ENCODE results near the gene GSTK1. TPM values are rescaled to one million over a fixed set of nuclear protein-coding genes. Genes with fewer than 3 reads are reported as not detected.
"Not testable (repeated sequence)": the region's sequence is repeated elsewhere in the genome, so short reads cannot be mapped to it uniquely, and the experiment has no call there.

The GSTK1 gene
- total RNA-seq, 8 experiments from 2014 or later, result 18.0 to 189 (median 46.9) TPM

DNA sequence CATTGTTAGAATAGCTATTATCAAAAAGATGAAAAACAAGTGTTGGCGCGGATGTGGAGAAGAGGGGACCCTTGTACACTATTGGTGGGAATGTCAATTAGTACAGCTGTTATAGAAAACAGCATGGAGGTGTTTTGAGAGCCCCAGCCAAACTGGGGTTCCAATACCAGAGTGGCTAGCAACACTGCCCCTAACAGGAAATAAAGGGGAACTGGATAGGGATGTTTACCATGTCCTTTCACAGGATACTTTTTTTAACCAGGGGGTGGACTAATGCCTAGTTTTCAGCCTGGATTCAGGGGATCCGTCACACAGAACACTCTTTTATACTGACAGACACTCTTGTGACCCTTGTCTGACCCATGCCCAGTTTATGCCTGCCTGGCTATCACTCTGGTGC is 6.9 kb upstream of the GSTK1 start:
- WGBS, 10 experiments, result 50 to 100% (median 89%) methylated on average over 1 to 3 of the region's 3 CpGs; no CpG with 5 or more reads in 4 of the 10 experiments
- H3K27ac ChIP-seq, result no peak overlapping the region
- no peak overlapping the region for H3K4me3 ChIP-seq
- in situ Hi-C loops (cut with MboI; ENCODE audit: low pct_unique_long_range_greater_than_20kb in 2 of 9, low sequenced_read_pairs in 9 of 9, unreplicated experiment in 9 of 9), result no loop called here
- no peaks in the 10 kb centered on the region for H3K4me1 ChIP-seq (replicated peaks in 1 of 2)
- no peak for ATAC-seq (replicated peaks in 6 of 8)

GRCh38 chr7:143256932-143257331 is 6.3 kb upstream of the GSTK1 start:
- H3K4me3 ChIP-seq, result no peak overlapping the region
- H3K27ac ChIP-seq, result no peak overlapping the region
- no peaks in the 10 kb centered on the region for H3K4me1 ChIP-seq (replicated peaks in 1 of 2)
- no peak for ATAC-seq (replicated peaks in 6 of 8)
- WGBS, 10 experiments, result 50 to 100% (median 86%) methylated on average over 1 to 4 of the region's 4 CpGs
- in situ Hi-C loops (cut with MboI; ENCODE audit: low pct_unique_long_range_greater_than_20kb in 2 of 9, low sequenced_read_pairs in 9 of 9, unreplicated experiment in 9 of 9), result no loop called here

DNA sequence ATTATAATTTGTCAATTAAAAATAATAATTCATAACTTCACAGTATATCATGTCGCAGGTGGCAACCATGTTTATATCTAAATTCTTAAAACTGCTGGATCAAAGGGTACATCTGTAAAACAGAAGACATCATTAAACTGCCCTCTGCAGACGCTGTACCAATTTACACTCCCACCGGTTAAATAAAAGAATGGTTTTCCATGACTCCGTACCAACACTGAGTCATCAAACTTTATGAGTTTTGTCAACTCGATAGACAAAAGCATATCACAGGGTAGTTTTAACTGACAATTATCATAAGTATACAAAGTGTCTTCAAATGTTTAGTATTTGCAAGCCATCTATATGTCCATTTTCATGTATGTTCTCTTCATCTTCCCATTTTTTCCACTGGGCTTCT is 5.7 kb upstream of the GSTK1 start:
- in situ Hi-C loops (cut with MboI; ENCODE audit: low pct_unique_long_range_greater_than_20kb in 2 of 9, low sequenced_read_pairs in 9 of 9, unreplicated experiment in 9 of 9), result no loop called here
- no peak for ATAC-seq (replicated peaks in 6 of 8)
- no peak overlapping the region for H3K4me3 ChIP-seq
- WGBS, 10 experiments, result 3 to 86% (median 75%) methylated on average over 2 to 5 of the region's 5 CpGs; no CpG with 5 or more reads in 1 of the 10 experiments
- no peak overlapping the region for H3K27ac ChIP-seq
- no peaks in the 10 kb centered on the region for H3K4me1 ChIP-seq (replicated peaks in 1 of 2)

DNA sequence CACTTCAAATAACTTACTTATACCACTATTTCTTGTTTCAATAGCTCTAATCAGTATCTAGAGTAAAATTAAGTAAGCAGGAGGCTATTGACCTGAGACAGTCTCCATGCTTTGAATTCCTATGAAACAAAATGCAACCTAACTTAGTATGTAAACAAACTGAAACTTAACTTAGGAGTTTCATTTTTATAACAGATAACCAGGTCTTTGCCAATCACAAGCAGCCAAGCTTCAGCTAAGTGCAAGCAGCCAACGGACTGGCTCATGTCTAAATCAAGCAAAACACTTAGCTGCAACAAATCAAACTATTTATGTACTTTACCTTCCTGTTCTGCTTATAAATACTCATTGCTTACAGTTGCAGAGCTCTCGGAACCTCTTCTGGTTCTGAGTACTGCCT is 4.4 kb upstream of the GSTK1 start:
- Histone ChIP-seq H3K27ac (no peak overlapping the region), H3K4me3 (no peak overlapping the region), H3K4me1 (replicated peaks in 1 of 2) (peaks cover under 1 to 4% of the 10 kb centered on the region in 2 donors)
- ATAC-seq (replicated peaks in 6 of 8), result no peak
- in situ Hi-C loops (cut with MboI; ENCODE audit: low pct_unique_long_range_greater_than_20kb in 2 of 9, low sequenced_read_pairs in 9 of 9, unreplicated experiment in 9 of 9), result no loop called here
- 48 to 100% (median 91%) methylated on average over 1 to 2 of the region's 2 CpGs; no CpG with 5 or more reads in 2 of the 10 experiments for WGBS, 10 experiments

DNA sequence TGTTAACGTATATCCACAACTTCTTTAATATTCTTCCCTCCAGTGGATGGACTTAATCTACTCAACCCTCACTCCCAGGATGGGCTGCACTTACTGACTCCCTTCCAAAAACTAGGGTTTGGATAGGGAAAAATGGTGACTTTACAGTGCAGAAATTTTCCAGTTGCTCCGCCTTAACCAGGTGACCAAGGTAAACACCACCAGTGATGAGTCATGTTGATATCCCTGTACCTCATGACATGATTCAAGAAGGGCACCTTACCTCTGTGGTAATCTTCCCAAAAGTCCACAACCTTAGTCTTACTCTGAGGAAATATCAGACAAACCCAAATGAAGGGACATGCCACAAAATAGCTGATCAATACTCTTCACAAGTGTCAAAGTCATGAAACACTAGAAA is 3.5 kb upstream of the GSTK1 start:
- Histone ChIP-seq H3K4me3 (no peak overlapping the region), H3K4me1 (replicated peaks in 1 of 2) (peaks cover 3 to 4% of the 10 kb centered on the region in 2 donors), H3K27ac (no peak overlapping the region)
- in situ Hi-C loops (cut with MboI; ENCODE audit: low pct_unique_long_range_greater_than_20kb in 2 of 9, low sequenced_read_pairs in 9 of 9, unreplicated experiment in 9 of 9), result no loop called here
- ATAC-seq (replicated peaks in 6 of 8), result no peak
- WGBS, 10 experiments, result 47 to 100% (median 92%) methylated on average over 1 to 2 of the region's 2 CpGs; no CpG with 5 or more reads in 2 of the 10 experiments

- WGBS, 10 experiments, result 29 to 100% (median 71%) methylated on average over 1 of the region's 1 CpG; no CpG with 5 or more reads in 4 of the 10 experiments
- H3K4me1 ChIP-seq (replicated peaks in 1 of 2), result peaks cover 3 to 4% of the 10 kb centered on the region in 2 donors
- in situ Hi-C loops (cut with MboI; ENCODE audit: low pct_unique_long_range_greater_than_20kb in 2 of 9, low sequenced_read_pairs in 9 of 9, unreplicated experiment in 9 of 9), result no loop called here
- H3K4me3 ChIP-seq, result no peak overlapping the region
- H3K27ac ChIP-seq, result no peak overlapping the region
- ATAC-seq (replicated peaks in 6 of 8), result no peak
Measured at GRCh38 chr7:143261901-143262300, 1.3 kb upstream of the GSTK1 start.

DNA sequence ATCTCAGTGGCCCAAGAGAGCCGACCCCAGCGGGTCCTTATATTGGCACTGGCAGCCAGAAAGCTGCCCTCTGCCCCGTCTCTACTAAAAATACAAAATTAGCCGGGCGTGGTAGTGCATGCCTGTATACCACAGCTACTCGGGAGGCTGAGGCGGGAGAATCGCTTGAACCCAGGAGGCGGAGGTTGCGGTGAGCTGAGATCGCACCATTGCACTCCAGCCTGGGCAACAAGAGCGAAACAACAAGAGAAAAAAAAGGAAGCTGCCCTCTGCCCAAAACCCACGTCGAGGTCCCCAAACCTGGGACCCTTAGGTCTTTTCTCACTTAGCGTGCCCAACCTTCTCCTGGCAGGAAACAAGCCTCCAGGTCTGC is 941 bp downstream of the GSTK1 start:
- in situ Hi-C loops (cut with MboI; ENCODE audit: low pct_unique_long_range_greater_than_20kb in 2 of 9, low sequenced_read_pairs in 9 of 9, unreplicated experiment in 9 of 9); H3K27ac ChIP-seq; ATAC-seq (replicated peaks in 6 of 8); H3K4me1 ChIP-seq (replicated peaks in 1 of 2): not testable (repeated sequence)
- WGBS, 10 experiments, result 47 to 100% (median 100%) methylated on average over 1 to 12 of the region's 15 CpGs; no CpG with 5 or more reads in 4 of the 10 experiments
- peak overlapping the region in 2 of 5 donors; percentile 41 to 75 for H3K4me3 ChIP-seq

- Histone ChIP-seq H3K4me3 (no peak overlapping the region), H3K4me1 (replicated peaks in 1 of 2) (peaks cover 3 to 4% of the 10 kb centered on the region in 2 donors), H3K27ac (no peak overlapping the region)
- in situ Hi-C loops (cut with MboI; ENCODE audit: low pct_unique_long_range_greater_than_20kb in 2 of 9, low sequenced_read_pairs in 9 of 9, unreplicated experiment in 9 of 9), result no loop called here
- no peak for ATAC-seq (replicated peaks in 6 of 8)
- 50 to 100% (median 92%) methylated on average over 1 to 4 of the region's 15 CpGs; no CpG with 5 or more reads in 3 of the 10 experiments for WGBS, 10 experiments
Measured at GRCh38 chr7:143265017-143265693, 1.9 kb downstream of the GSTK1 start.

- H3K27ac ChIP-seq, result no peak overlapping the region
- ATAC-seq (replicated peaks in 6 of 8), result no peak
- WGBS, 10 experiments, result 92 to 100% (median 100%) methylated on average over 1 to 4 of the region's 5 CpGs; no CpG with 5 or more reads in 4 of the 10 experiments
- H3K4me1 ChIP-seq (replicated peaks in 1 of 2), result no peaks in the 10 kb centered on the region
- in situ Hi-C loops (cut with MboI; ENCODE audit: low pct_unique_long_range_greater_than_20kb in 2 of 9, low sequenced_read_pairs in 9 of 9, unreplicated experiment in 9 of 9), result no loop called here
- no peak overlapping the region for H3K4me3 ChIP-seq
Measured at GRCh38 chr7:143269251-143269650, 6.0 kb downstream of the GSTK1 start.

- in situ Hi-C loops (cut with MboI; ENCODE audit: low pct_unique_long_range_greater_than_20kb in 2 of 9, low sequenced_read_pairs in 9 of 9, unreplicated experiment in 9 of 9), result no loop called here
- Histone ChIP-seq H3K4me1 (replicated peaks in 1 of 2) (no peaks in the 10 kb centered on the region), H3K27ac (no peak overlapping the region), H3K4me3 (no peak overlapping the region)
- no peak for ATAC-seq (replicated peaks in 6 of 8)
- 75 to 100% (median 100%) methylated on average over 1 of the region's 1 CpG for WGBS, 10 experiments
Measured at GRCh38 chr7:143271240-143271639, 8.0 kb downstream of the GSTK1 start.

DNA sequence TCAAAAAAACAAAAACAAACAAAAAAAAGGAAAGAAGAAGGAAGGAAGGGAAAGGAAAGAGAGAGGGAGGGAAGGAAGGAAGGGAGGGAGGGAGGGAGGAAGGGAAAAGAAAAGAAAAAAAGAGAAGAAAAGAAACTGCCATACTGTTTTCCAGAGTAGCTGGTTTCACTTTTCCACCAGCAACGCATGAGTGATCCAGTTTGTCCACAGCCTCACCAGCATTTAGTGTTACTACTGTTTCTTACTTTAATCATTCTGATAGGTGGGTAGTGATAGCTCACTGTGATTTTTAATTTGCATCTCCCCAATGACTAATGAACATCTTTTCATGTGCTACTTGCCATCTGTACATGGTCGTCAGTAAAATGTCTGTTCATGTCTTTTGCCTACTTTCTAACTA is 9.6 kb downstream of the GSTK1 start:
- ATAC-seq (replicated peaks in 6 of 8), result no peak
- H3K4me1 ChIP-seq (replicated peaks in 1 of 2), result no peaks in the 10 kb centered on the region
- no peak overlapping the region for H3K27ac ChIP-seq
- H3K4me3 ChIP-seq, result no peak overlapping the region
- in situ Hi-C loops (cut with MboI; ENCODE audit: low pct_unique_long_range_greater_than_20kb in 2 of 9, low sequenced_read_pairs in 9 of 9, unreplicated experiment in 9 of 9), result no loop called here
- WGBS, 10 experiments, result 70 to 100% (median 91%) methylated on average over 1 to 2 of the region's 2 CpGs; no CpG with 5 or more reads in 2 of the 10 experiments

GRCh38 chr7:143279186-143280098 is 16.2 kb downstream of the GSTK1 start:
- peak; percentile 71 to 96 (median 80) for ATAC-seq (replicated peaks in 6 of 8)
- Histone ChIP-seq H3K4me3 (no peak overlapping the region), H3K4me1 (replicated peaks in 1 of 2) (peaks cover 19 to 24% of the 10 kb centered on the region in 2 donors), H3K27ac (peak overlapping the region in 1 of 2 donors; percentile 48)
- in situ Hi-C loops (cut with MboI; ENCODE audit: low pct_unique_long_range_greater_than_20kb in 2 of 9, low sequenced_read_pairs in 9 of 9, unreplicated experiment in 9 of 9), result loop anchor here in 1 of 9 experiments (25.0 kb wide), 1 partner anchor 108 kb away; the partner anchor contains the start of gene ZYX
- WGBS, 10 experiments, result 20 to 56% (median 39%) methylated on average over 1 to 8 of the region's 8 CpGs

GRCh38 chr7:143280160-143280559 is 16.9 kb downstream of the GSTK1 start:
- ATAC-seq (replicated peaks in 6 of 8), result no peak
- WGBS, 10 experiments, result 22 to 100% (median 80%) methylated on average over 1 of the region's 1 CpG; no CpG with 5 or more reads in 5 of the 10 experiments
- in situ Hi-C loops (cut with MboI; ENCODE audit: low pct_unique_long_range_greater_than_20kb in 2 of 9, low sequenced_read_pairs in 9 of 9, unreplicated experiment in 9 of 9), result loop anchor here in 1 of 9 experiments (25.0 kb wide), 1 partner anchor 107 kb away; the partner anchor contains the start of gene ZYX
- H3K27ac ChIP-seq, result no peak overlapping the region
- no peak overlapping the region for H3K4me3 ChIP-seq
- H3K4me1 ChIP-seq (replicated peaks in 1 of 2), result peaks cover 19 to 28% of the 10 kb centered on the region in 2 donors

Measured in motor neuron (in vitro differentiated cells).